ENCODE data around the gene REX1BD.

Gene REX1BD

DNA sequence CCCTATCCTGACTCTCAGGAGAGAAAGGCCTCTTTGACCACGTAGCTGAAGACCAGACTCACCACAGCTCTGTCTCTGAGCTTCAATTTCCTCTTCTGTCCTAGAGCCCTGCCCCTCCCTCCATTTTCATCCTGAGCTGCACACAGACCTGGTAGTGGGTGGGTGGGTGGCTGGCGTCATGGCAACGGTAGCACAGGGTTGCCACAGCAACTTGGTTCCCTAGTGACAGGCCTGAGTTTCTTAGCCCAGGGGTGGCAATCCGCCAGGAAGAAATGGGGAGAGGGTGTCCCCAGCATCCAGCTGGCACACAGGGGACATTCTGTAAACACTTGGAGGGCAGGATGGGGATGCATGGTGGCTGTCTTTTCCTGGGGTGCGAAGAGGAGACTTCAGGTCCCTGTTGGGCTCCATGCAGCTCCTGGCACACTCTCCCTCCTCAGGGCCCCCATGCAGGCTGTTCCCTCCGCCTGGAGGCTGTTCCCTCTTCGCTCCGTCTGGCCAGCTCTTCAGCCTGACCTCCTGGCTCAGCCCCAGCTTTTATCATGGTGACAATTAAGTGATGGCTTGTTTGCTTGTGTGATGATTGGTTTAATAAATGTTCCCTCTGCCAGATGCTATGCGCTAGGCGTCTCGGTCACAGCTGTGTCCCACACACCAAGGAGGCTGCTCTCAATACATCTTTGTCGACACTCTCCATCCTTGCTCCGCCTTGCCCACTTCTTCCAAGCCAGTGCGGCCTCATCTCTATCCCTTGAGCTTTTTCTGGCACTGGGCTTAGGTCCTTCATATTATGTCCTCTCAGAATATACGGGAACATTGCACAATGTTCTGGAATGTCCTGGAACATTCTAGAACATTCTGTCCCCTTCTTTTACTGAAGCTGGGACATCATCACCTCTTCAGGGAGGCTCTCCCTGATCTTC lies 40.8 kb downstream of the REX1BD start:
- no peak for DNase-seq
- in situ Hi-C loops (cut with HindIII; ENCODE audit: low pct_ligation_motif_present, low sequenced_read_pairs), result no loop called here
- Histone ChIP-seq H3K27ac (no peak overlapping the region), H3K27me3 (replicated peaks) (no peaks in the 10 kb centered on the region), H3K4me3 (ENCODE audit: low read depth, low read length) (no peak overlapping the region), H3K36me3 (replicated peaks) (no peaks in the 10 kb centered on the region)
- TF ChIP-seq, protein P1, sequence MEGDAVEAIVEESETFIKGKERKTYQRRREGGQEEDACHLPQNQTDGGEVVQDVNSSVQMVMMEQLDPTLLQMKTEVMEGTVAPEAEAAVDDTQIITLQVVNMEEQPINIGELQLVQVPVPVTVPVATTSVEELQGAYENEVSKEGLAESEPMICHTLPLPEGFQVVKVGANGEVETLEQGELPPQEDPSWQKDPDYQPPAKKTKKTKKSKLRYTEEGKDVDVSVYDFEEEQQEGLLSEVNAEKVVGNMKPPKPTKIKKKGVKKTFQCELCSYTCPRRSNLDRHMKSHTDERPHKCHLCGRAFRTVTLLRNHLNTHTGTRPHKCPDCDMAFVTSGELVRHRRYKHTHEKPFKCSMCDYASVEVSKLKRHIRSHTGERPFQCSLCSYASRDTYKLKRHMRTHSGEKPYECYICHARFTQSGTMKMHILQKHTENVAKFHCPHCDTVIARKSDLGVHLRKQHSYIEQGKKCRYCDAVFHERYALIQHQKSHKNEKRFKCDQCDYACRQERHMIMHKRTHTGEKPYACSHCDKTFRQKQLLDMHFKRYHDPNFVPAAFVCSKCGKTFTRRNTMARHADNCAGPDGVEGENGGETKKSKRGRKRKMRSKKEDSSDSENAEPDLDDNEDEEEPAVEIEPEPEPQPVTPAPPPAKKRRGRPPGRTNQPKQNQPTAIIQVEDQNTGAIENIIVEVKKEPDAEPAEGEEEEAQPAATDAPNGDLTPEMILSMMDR (IDR thresholded peaks at IDR 0.05; ENCODE audit: low read depth, low read length, missing control alignments), result no peak

DNA sequence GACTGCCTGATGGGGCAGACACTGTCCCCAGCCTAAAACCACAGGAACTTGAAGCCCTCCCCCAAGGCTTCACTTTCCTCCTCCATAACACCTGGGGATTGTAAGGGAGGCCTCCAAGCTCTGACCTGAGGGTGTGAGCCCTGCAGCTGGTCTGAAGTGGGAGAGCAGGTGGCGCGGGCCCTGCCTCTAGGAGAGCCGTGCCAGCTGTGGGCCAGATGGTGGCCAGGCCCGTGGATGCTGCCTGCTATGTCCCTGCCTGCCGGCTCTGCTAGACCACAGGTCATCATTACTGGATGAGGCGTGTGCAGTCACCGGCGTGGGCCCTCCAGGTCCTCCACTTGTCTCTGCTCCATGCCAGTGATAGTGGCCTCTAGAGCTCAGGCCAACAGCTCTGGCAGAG lies 44.7 kb downstream of the REX1BD start:
- Histone ChIP-seq H3K27me3 (replicated peaks) (no peaks in the 10 kb centered on the region), H3K36me3 (replicated peaks) (no peaks in the 10 kb centered on the region), H3K27ac (no peak overlapping the region), H3K4me3 (ENCODE audit: low read depth, low read length) (no peak overlapping the region)
- in situ Hi-C loops (cut with HindIII; ENCODE audit: low pct_ligation_motif_present, low sequenced_read_pairs), result no loop called here
- DNase-seq, result no peak
- TF ChIP-seq, protein P1 (IDR thresholded peaks at IDR 0.05; ENCODE audit: low read depth, low read length, missing control alignments), result no peak

DNA sequence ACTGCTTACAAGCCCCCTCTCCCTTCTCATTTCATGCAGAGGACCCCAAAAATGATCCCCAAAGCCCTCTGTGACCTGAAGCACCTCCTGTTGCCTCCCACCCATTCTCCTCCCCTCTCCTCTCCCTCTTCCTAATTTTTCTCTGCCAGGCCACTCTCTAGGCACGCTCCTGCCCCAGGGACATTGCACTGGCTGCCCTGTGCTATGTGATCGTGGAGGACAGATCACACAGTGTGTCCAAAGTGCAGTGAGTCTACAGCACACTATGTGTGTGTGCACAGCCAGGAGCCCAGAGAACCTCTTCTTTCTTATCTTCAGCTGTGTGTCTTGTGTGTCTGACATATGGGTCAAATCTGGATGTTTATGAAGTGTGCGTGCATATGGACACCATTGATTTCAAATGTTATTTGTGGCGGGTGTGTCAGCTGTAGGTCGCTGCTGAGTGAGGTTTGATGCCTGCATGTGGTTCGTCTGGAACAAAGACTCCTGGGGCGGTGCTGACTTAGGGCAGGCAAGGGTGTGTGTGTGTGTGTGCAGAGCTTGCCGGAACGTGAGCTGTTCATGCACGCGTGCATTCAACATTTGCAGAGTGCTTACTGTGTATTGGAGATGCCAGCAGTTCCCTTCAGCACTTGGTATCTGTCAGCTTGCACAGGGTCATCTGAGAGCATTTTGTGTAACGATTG lies 46.2 kb downstream of the REX1BD start:
- Histone ChIP-seq H3K36me3 (replicated peaks) (no peaks in the 10 kb centered on the region), H3K4me3 (ENCODE audit: low read depth, low read length) (no peak overlapping the region), H3K27me3 (replicated peaks) (no peaks in the 10 kb centered on the region), H3K27ac (no peak overlapping the region)
- in situ Hi-C loops (cut with HindIII; ENCODE audit: low pct_ligation_motif_present, low sequenced_read_pairs), result no loop called here
- DNase-seq, result no peak
- TF ChIP-seq, protein P1 (IDR thresholded peaks at IDR 0.05; ENCODE audit: low read depth, low read length, missing control alignments), result no peak

DNA sequence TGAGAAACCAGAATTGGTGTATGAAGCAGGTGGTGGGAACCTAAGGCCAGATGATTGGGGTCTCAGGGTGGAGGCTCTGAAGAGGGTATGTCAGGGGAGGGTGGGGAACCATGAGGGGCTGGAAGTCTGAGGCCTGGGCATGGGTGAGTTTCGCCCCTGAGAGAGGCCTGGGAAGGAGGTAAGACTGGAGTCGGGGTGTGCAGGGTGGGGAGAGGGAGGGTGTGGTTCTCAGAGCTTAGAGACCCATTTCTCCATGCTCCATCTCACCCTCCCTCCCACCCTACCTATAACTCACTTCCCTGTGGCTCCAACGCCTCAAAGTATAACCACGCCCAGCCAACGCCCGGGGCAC lies 47.2 kb downstream of the REX1BD start:
- H3K27ac ChIP-seq, result no peak overlapping the region
- no peak overlapping the region for H3K4me3 ChIP-seq (ENCODE audit: low read depth, low read length)
- no peaks in the 10 kb centered on the region for H3K36me3 ChIP-seq (replicated peaks)
- TF ChIP-seq, protein P1 (IDR thresholded peaks at IDR 0.05; ENCODE audit: low read depth, low read length, missing control alignments), result no peak
- DNase-seq, result no peak
- in situ Hi-C loops (cut with HindIII; ENCODE audit: low pct_ligation_motif_present, low sequenced_read_pairs), result no loop called here
- no peaks in the 10 kb centered on the region for H3K27me3 ChIP-seq (replicated peaks)

DNA sequence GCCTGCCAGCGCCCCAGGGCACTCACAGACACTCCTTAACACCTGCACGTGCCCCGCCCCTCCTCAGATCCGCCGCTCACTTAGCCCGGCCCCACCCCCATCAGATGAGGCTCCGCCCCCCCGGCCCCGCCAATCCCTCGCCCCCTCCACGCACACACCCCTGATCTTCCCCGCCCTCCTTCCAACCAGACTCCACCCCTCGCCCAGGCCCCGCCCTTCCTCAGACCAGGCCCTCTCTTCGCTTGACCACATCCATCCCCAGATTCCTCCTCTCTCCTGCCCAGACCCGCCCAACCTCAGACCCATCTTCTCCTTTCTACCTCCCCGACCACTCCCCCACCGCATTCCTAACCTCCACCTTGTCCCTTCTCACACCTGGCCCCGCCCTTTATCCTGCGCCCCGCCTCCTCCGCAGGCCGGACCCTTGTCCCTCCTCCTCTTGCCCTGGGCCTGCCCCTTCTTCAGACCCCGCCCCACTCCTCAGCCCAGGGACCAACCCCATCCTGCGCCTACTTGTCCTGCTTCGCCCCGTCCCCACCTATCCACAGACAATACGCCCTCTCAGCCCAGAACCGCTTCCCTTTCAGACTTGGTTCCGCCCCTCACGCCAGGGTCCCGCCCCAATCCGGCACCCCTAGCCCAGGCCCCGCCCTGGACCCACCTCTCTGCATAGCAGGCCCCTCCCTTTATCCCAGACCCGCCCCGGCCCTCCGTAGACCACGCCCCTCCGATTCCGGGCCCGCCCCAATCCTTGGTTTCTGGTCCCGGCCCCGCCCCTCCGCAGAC lies 47.8 kb downstream of the REX1BD start:
- peak; percentile 95 for DNase-seq

More for the DNA sequence above, 47.8 kb downstream of the REX1BD start:
- no peaks in the 10 kb centered on the region for H3K27me3 ChIP-seq (replicated peaks)
- peak overlapping the region; percentile 71 for H3K4me3 ChIP-seq (ENCODE audit: low read depth, low read length)
- H3K27ac ChIP-seq, result no peak overlapping the region
- H3K36me3 ChIP-seq (replicated peaks), result no peaks in the 10 kb centered on the region
- TF ChIP-seq, protein P1 (IDR thresholded peaks at IDR 0.05; ENCODE audit: low read depth, low read length, missing control alignments), result no peak
- in situ Hi-C loops (cut with HindIII; ENCODE audit: low pct_ligation_motif_present, low sequenced_read_pairs), result no loop called here
